ENCODE measurements around the gene PITPNC1. TPM values are rescaled to one million over a fixed set of nuclear protein-coding genes. Genes with fewer than 3 reads are reported as not detected.

The PITPNC1 gene
- total and polyA plus RNA-seq, 2 of the 13 experiments (the other 11 are each of a cell fraction or from before 2014, with no cell fraction given) = 4.1 to 5.7 TPM

GRCh38 chr17:67528751-67529436, 151.8 kb downstream of the PITPNC1 start (continued):
- TF ChIP-seq SMC3 (IDR thresholded peaks at IDR 0.05; ENCODE audit: low read length) = no peak
- TF ChIP-seq ETV5 (CRISPR knock-in tag; IDR thresholded peaks at IDR 0.05; ENCODE audit: borderline replicate concordance) = peak; percentile 74; the same call in 1 of the 2 replicates
- TF ChIP-seq, protein P1, sequence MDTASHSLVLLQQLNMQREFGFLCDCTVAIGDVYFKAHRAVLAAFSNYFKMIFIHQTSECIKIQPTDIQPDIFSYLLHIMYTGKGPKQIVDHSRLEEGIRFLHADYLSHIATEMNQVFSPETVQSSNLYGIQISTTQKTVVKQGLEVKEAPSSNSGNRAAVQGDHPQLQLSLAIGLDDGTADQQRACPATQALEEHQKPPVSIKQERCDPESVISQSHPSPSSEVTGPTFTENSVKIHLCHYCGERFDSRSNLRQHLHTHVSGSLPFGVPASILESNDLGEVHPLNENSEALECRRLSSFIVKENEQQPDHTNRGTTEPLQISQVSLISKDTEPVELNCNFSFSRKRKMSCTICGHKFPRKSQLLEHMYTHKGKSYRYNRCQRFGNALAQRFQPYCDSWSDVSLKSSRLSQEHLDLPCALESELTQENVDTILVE (CRISPR knock-in tag; IDR thresholded peaks at IDR 0.05) = 0 out of 2 replicates have a peak, but pooled peaks have one; percentile 34
- TF ChIP-seq ZNF619 (CRISPR knock-in tag; IDR thresholded peaks at IDR 0.05) = no peak; the same call in 1 of the 2 replicates
- 0 out of 2 replicates have a peak, but pooled peaks have one; percentile 27 for TF ChIP-seq FOXP4 (CRISPR knock-in tag; IDR thresholded peaks at IDR 0.05)
- peak; percentile 56; the same call in 1 of the 2 replicates for TF ChIP-seq ZNF772 (CRISPR knock-in tag; IDR thresholded peaks at IDR 0.05)
- TF ChIP-seq ZNF501 (CRISPR knock-in tag; IDR thresholded peaks at IDR 0.05) = peak; percentile 59
- peak; percentile 89 for TF ChIP-seq ZNF644 (CRISPR knock-in tag; IDR thresholded peaks at IDR 0.05; ENCODE audit: low read depth)
- TF ChIP-seq NONO (IDR thresholded peaks at IDR 0.05) = no peak
- no peak for TF ChIP-seq NONO (CRISPR knock-in tag; conservative IDR thresholded peaks at IDR 0.05)
- no peak for TF ChIP-seq ZNF143 (CRISPR knock-in tag; IDR thresholded peaks at IDR 0.05)
- TF ChIP-seq ZNF530 (CRISPR knock-in tag; IDR thresholded peaks at IDR 0.05; ENCODE audit: low read depth) = no peak
- TF ChIP-seq RAD21 (CRISPR knock-in tag; IDR thresholded peaks at IDR 0.05) = 0 out of 2 replicates have a peak, but pooled peaks have one; percentile 9
- no peak for TF ChIP-seq PRMT3 (CRISPR knock-in tag; IDR thresholded peaks at IDR 0.05; ENCODE audit: borderline replicate concordance, low read depth)
- no peak for TF ChIP-seq ZNF468 (CRISPR knock-in tag; IDR thresholded peaks at IDR 0.05)
- TF ChIP-seq PAXIP1 (CRISPR knock-in tag; conservative IDR thresholded peaks at IDR 0.05) = no peak; the same call in none of the 2 replicates
- TF ChIP-seq, protein P2, sequence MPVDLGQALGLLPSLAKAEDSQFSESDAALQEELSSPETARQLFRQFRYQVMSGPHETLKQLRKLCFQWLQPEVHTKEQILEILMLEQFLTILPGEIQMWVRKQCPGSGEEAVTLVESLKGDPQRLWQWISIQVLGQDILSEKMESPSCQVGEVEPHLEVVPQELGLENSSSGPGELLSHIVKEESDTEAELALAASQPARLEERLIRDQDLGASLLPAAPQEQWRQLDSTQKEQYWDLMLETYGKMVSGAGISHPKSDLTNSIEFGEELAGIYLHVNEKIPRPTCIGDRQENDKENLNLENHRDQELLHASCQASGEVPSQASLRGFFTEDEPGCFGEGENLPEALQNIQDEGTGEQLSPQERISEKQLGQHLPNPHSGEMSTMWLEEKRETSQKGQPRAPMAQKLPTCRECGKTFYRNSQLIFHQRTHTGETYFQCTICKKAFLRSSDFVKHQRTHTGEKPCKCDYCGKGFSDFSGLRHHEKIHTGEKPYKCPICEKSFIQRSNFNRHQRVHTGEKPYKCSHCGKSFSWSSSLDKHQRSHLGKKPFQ (CRISPR knock-in tag; IDR thresholded peaks at IDR 0.05; ENCODE audit: insufficient replicate concordance) = no peak
- no peak for TF ChIP-seq SUZ12 (IDR thresholded peaks at IDR 0.05; ENCODE audit: low read depth, low read length)
